Stomach smooth muscle (tissue), 2 donors: ENCODE measurements around the gene TRMT112.
"Not testable (repeated sequence)": the region's sequence is repeated elsewhere in the genome, so short reads cannot be mapped to it uniquely, and the experiment has no call there.

Experiments used
- H3K27ac ChIP-seq: one replicate; pipeline ENCODE4 v1.7.0; 2013; ENCODE audit warnings: mild to moderate bottlenecking, low read length, inconsistent platforms
- H3K27me3 ChIP-seq, 2 donors: one replicate each; pipeline ENCODE4 v1.7.0; 2013; ENCODE audit warnings: low read length in 2 of 2; ENCODE audit not compliant: insufficient read depth in 2 of 2, control insufficient read depth in 1 of 2
- H3K36me3 ChIP-seq, 2 donors: one replicate each; pipeline ENCODE4 v1.7.0; 2013; ENCODE audit warnings: low read length in 2 of 2; ENCODE audit not compliant: control insufficient read depth in 2 of 2, insufficient read depth in 2 of 2
- H3K4me1 ChIP-seq: one replicate; pipeline ENCODE4 v1.7.0; 2013; ENCODE audit warnings: low read length; ENCODE audit not compliant: control insufficient read depth, insufficient read depth
- H3K4me3 ChIP-seq, 2 donors: one replicate each; pipeline ENCODE4 v1.7.0; 2013; ENCODE audit warnings: low read length in 2 of 2
- H3K9ac ChIP-seq, 2 donors: one replicate each; pipeline ENCODE4 v1.7.0; 2013; ENCODE audit warnings: low read length in 2 of 2, mild to moderate bottlenecking in 1 of 2
- H3K9me3 ChIP-seq, 2 donors: one replicate each; pipeline ENCODE4 v1.7.0; 2013; ENCODE audit warnings: low read length in 2 of 2; ENCODE audit not compliant: control insufficient read depth in 2 of 2
- donor health status: healthy.
- donor health status: Pancreatic carcinoma.

Gene TRMT112

GRCh38 chr11:64315667-64316526, 1.5 kb downstream of the TRMT112 start:
- not testable (repeated sequence) for H3K9me3 ChIP-seq, H3K27ac ChIP-seq, H3K4me3 ChIP-seq, H3K9ac ChIP-seq, H3K27me3 ChIP-seq
- Histone ChIP-seq H3K36me3 (peaks cover 10 to 14% of the 10 kb centered on the region in 2 donors), H3K4me1 (peaks cover 25% of the 10 kb centered on the region)

GRCh38 chr11:64314805-64315561, 2.4 kb downstream of the TRMT112 start:
- H3K27ac ChIP-seq, result no peak overlapping the region
- no peak overlapping the region for H3K4me3 ChIP-seq
- H3K36me3 ChIP-seq, result peaks cover 10 to 12% of the 10 kb centered on the region in 2 donors
- no peak overlapping the region for H3K9ac ChIP-seq
- no peaks in the 10 kb centered on the region for H3K27me3 ChIP-seq
- no peaks in the 10 kb centered on the region for H3K9me3 ChIP-seq
- peaks cover 24% of the 10 kb centered on the region for H3K4me1 ChIP-seq

GRCh38 chr11:64314146-64314804, 3.1 kb downstream of the TRMT112 start:
- no peak overlapping the region for H3K9ac ChIP-seq
- peaks cover 10 to 12% of the 10 kb centered on the region in 2 donors for H3K36me3 ChIP-seq
- no peak overlapping the region for H3K4me3 ChIP-seq
- H3K4me1 ChIP-seq, result peaks cover 23% of the 10 kb centered on the region
- H3K27ac ChIP-seq, result peak overlapping the region; percentile 11
- no peaks in the 10 kb centered on the region for H3K27me3 ChIP-seq
- no peaks in the 10 kb centered on the region for H3K9me3 ChIP-seq

- Histone ChIP-seq H3K27ac (peak overlapping the region; percentile 18), H3K9ac (peak overlapping the region in 1 of 2 donors; percentile 42), H3K4me3 (peak overlapping the region in 1 of 2 donors; percentile 15), H3K4me1 (peaks cover 18% of the 10 kb centered on the region), H3K9me3 (no peaks in the 10 kb centered on the region), H3K27me3 (no peaks in the 10 kb centered on the region), H3K36me3 (peaks cover 10 to 12% of the 10 kb centered on the region in 2 donors)
Measured at GRCh38 chr11:64313491-64314145, 3.7 kb downstream of the TRMT112 start.

- H3K4me1 ChIP-seq, result peaks cover 18% of the 10 kb centered on the region
- H3K27ac ChIP-seq, result peak overlapping the region; percentile 18
- H3K9me3 ChIP-seq, result no peaks in the 10 kb centered on the region
- peaks cover 10 to 12% of the 10 kb centered on the region in 2 donors for H3K36me3 ChIP-seq
- H3K9ac ChIP-seq, result peak overlapping the region in 1 of 2 donors; percentile 42
- no peak overlapping the region for H3K4me3 ChIP-seq
- no peaks in the 10 kb centered on the region for H3K27me3 ChIP-seq
Measured at GRCh38 chr11:64312947-64313346, 4.4 kb downstream of the TRMT112 start.

- not testable (repeated sequence) for H3K27ac ChIP-seq
- peaks cover 31% of the 10 kb centered on the region for H3K4me1 ChIP-seq
Measured at GRCh38 chr11:64307795-64308194, 9.6 kb downstream of the TRMT112 start.

GRCh38 chr11:64306876-64307622, 10.3 kb downstream of the TRMT112 start:
- Histone ChIP-seq H3K4me3 (peak overlapping the region; percentile 70 to 79), H3K4me1 (peaks cover 31% of the 10 kb centered on the region), H3K36me3 (no peaks in the 10 kb centered on the region), H3K27ac (peak overlapping the region; percentile 64), H3K9ac (peak overlapping the region; percentile 55 to 77), H3K27me3 (no peaks in the 10 kb centered on the region), H3K9me3 (no peaks in the 10 kb centered on the region)

More at GRCh38 chr11:64307795-64308194, 9.6 kb downstream of the TRMT112 start:
- H3K4me3 ChIP-seq, H3K9me3 ChIP-seq, H3K27me3 ChIP-seq, H3K9ac ChIP-seq, H3K36me3 ChIP-seq: not testable (repeated sequence)

- H3K27ac ChIP-seq, result peak overlapping the region; percentile 64
- no peaks in the 10 kb centered on the region for H3K9me3 ChIP-seq
Measured at GRCh38 chr11:64306563-64306875, 10.8 kb downstream of the TRMT112 start.

GRCh38 chr11:64305691-64306562, 11.4 kb downstream of the TRMT112 start:
- H3K27ac ChIP-seq, result peak overlapping the region; percentile 64
- peak overlapping the region; percentile 70 to 79 for H3K4me3 ChIP-seq
- peaks cover 35% of the 10 kb centered on the region for H3K4me1 ChIP-seq
- H3K27me3 ChIP-seq, result peaks cover 6% of the 10 kb centered on the region in 2 donors
- peak overlapping the region; percentile 55 to 77 for H3K9ac ChIP-seq
- no peaks in the 10 kb centered on the region for H3K36me3 ChIP-seq
- H3K9me3 ChIP-seq, result no peaks in the 10 kb centered on the region

More at GRCh38 chr11:64306563-64306875, 10.8 kb downstream of the TRMT112 start:
- Histone ChIP-seq H3K9ac (peak overlapping the region; percentile 55 to 77), H3K36me3 (no peaks in the 10 kb centered on the region), H3K27me3 (peaks cover 5% of the 10 kb centered on the region in 2 donors), H3K4me1 (peaks cover 31% of the 10 kb centered on the region), H3K4me3 (peak overlapping the region; percentile 70 to 79)
